K562 (cell line): ENCODE results near the gene TYRO3. TPM values are rescaled to one million over a fixed set of nuclear protein-coding genes. Genes with fewer than 3 reads are reported as not detected.

Source experiments
- ATAC-seq: fragments of 200-7000 bp; cut with Tn5 transposase; 3 replicates; pipeline ENCODE4 v1.9.1; 2020; ENCODE audit warnings: moderate library complexity
- BruUV-seq: library from RNA; stranded (reverse); fragments of 400-500 nt; replicated peaks from 2 replicates; lab custom pipeline; 2021; lab: Mats Ljungman, UMichigan
- CTCF ChIA-PET: fragments of 300-600 bp; formaldehyde crosslinking; extraction: SDS; loops from one replicate; lab custom pipeline; 2021; ENCODE audit warnings: low intra/inter-chr PET ratio; lab: Yijun Ruan, JAX
- POLR2A ChIA-PET: fragments of 300-600, 350-650 bp; sonication (Branson Sonifier 250); formaldehyde crosslinking; extraction: SDS; loops from one replicate; lab custom pipeline; 2021; ENCODE audit warnings: antibody characterized with exemption, inconsistent platforms; lab: Yijun Ruan, JAX
- DNase-seq, 4 experiments: peaks; one replicate each; pipeline versions ENCODE4 v3.0.0 to v3.0.0-alpha.2; 2011 to 2018; ENCODE audit warnings: low spot score in 3 of 4, mixed read lengths in 3 of 4; ENCODE audit errors: extremely low read depth in 1 of 4
- FAIRE-seq: peaks from 2 replicates; lab custom pipeline; 2011; peaks lifted over from hg19 to GRCh38; lab: Jason Lieb, UNC
- H2AFZ ChIP-seq: 2 replicates; pipeline ENCODE4 v1.6.0; 2011; ENCODE audit warnings: low read depth, low read length, control low read depth, inconsistent platforms
- H3K27ac ChIP-seq: fragments of 200-600 bp; 3 replicates; pipeline ENCODE4 v1.8.0; 2011; ENCODE audit warnings: low read depth, mild to moderate bottlenecking, control low read depth, inconsistent platforms, low read length, moderate library complexity, mixed read lengths; ENCODE audit errors: extremely low read depth
- H3K27me3 ChIP-seq, 2 experiments: fragments of 300-600 bp in 1 of 2; 2 replicates in 1 of 2; 3 replicates in 1 of 2; pipeline versions ENCODE4 v1.6.0 to v1.8.0; 2011; ENCODE audit warnings: inconsistent platforms in 2 of 2, low read length in 2 of 2, mild to moderate bottlenecking in 1 of 2, mixed read lengths in 1 of 2, moderate library complexity in 1 of 2; ENCODE audit not compliant: control insufficient read depth in 2 of 2, insufficient read depth in 2 of 2
- H3K36me3 ChIP-seq: fragments of 300-600 bp; 3 replicates; pipeline ENCODE4 v1.8.0; 2011; ENCODE audit warnings: mild to moderate bottlenecking, low read length, inconsistent platforms; ENCODE audit not compliant: control insufficient read depth, insufficient read depth
- H3K4me1 ChIP-seq, 2 experiments: fragments of 200-600 bp in 1 of 2; replicated peaks in 1 of 2; 2 replicates in 1 of 2; 3 replicates in 1 of 2; pipeline versions ENCODE4 v1.5.1 to v1.8.0; 2011; ENCODE audit warnings: inconsistent platforms in 2 of 2, low read length in 2 of 2, mild to moderate bottlenecking in 1 of 2, mixed read lengths in 1 of 2, moderate library complexity in 1 of 2; ENCODE audit not compliant: control insufficient read depth in 2 of 2, insufficient read depth in 2 of 2
- H3K4me2 ChIP-seq: 2 replicates; pipeline ENCODE4 v1.6.1; 2011; ENCODE audit warnings: low read length, control low read depth, inconsistent platforms, mixed read lengths; ENCODE audit not compliant: insufficient read depth
- H3K4me3 ChIP-seq: fragments of 200-600 bp; sonication (generic), shearing (Covaris generic); 2 replicates; pipeline ENCODE4 v1.5.1; 2016; ENCODE audit warnings: control low read depth, inconsistent platforms
- H3K79me2 ChIP-seq: fragments of 200-600 bp; 3 replicates; pipeline ENCODE4 v1.8.0; 2011; ENCODE audit warnings: low read length, inconsistent platforms; ENCODE audit not compliant: control insufficient read depth, insufficient read depth
- H3K9ac ChIP-seq, 2 experiments: 2 replicates each; pipeline versions ENCODE4 v1.6.0 to v1.6.1; 2011; ENCODE audit warnings: low read depth in 2 of 2, low read length in 2 of 2, control low read depth in 1 of 2, inconsistent platforms in 1 of 2, mild to moderate bottlenecking in 1 of 2, mixed read lengths in 1 of 2; ENCODE audit not compliant: insufficient read depth in 1 of 2
- H3K9me1 ChIP-seq: one replicate; pipeline ENCODE4 v1.6.0; 2011; ENCODE audit warnings: inconsistent platforms, mild to moderate bottlenecking, low read length, moderate library complexity; ENCODE audit not compliant: control insufficient read depth, insufficient read depth
- H3K9me3 ChIP-seq: replicated peaks from 2 replicates; pipeline ENCODE4 v1.5.1; 2011; ENCODE audit warnings: low read depth, low read length, inconsistent platforms; ENCODE audit not compliant: control insufficient read depth, insufficient read depth
- H4K20me1 ChIP-seq: replicated peaks from 2 replicates; pipeline ENCODE4 v1.6.1; 2011; ENCODE audit warnings: low read length, inconsistent platforms, mixed read lengths; ENCODE audit not compliant: control insufficient read depth, insufficient read depth
- BRD9 ChIP-seq: fragments of 450-650 bp; IDR thresholded peaks from 2 replicates; pipeline ENCODE4 v1.6.1; 2018; ENCODE audit warnings: low read depth; ENCODE audit not compliant: partially characterized antibody
- CBFA2T3 ChIP-seq: fragments of 450-650 bp; IDR thresholded peaks from 2 replicates; pipeline ENCODE4 v1.6.1; 2017
- CREB1 ChIP-seq, 2 experiments: sonication (generic) in 1 of 2; formaldehyde crosslinking in 1 of 2; IDR thresholded peaks; 2 replicates each; pipeline versions ENCODE4 v1.6.1 to v1.8.0; 2012 to 2022; ENCODE audit warnings: inconsistent platforms in 1 of 2, mild to moderate bottlenecking in 1 of 2, missing genetic modification reagents in 1 of 2, moderate library complexity in 1 of 2
- ILF3 ChIP-seq: fragments of 450-650 bp; IDR thresholded peaks from 2 replicates; pipeline ENCODE4 v1.6.1; 2018; ENCODE audit warnings: antibody characterized with exemption, mild to moderate bottlenecking, moderate library complexity, borderline replicate concordance
- KLF16 ChIP-seq: IDR thresholded peaks from 2 replicates; pipeline ENCODE4 v1.6.1; 2016; ENCODE audit warnings: antibody characterized with exemption
- LARP7 ChIP-seq: fragments of 450-650 bp; IDR thresholded peaks from 2 replicates; pipeline ENCODE4 v1.6.1; 2016
- MTA3 ChIP-seq: fragments of 450-650 bp; formaldehyde crosslinking; IDR thresholded peaks from 2 replicates; pipeline ENCODE4 v1.6.1; 2017; ENCODE audit warnings: mild to moderate bottlenecking, borderline replicate concordance
- PYGO2 ChIP-seq: fragments of 450-650 bp; IDR thresholded peaks from 2 replicates; pipeline ENCODE4 v1.6.1; 2016; ENCODE audit warnings: mild to moderate bottlenecking, missing genetic modification characterization, moderate library complexity, missing compliant biosample characterization
- RBM22 ChIP-seq: fragments of 200-400 bp; formaldehyde crosslinking; IDR thresholded peaks from 2 replicates; pipeline ENCODE4 v1.6.1; 2018; ENCODE audit warnings: low read length, low read depth; ENCODE audit not compliant: poor library complexity, severe bottlenecking
- SP2 ChIP-seq: IDR thresholded peaks from 2 replicates; pipeline ENCODE4 v1.6.1; 2011; ENCODE audit warnings: mild to moderate bottlenecking, low read depth, low read length, moderate library complexity; ENCODE audit not compliant: poor library complexity, severe bottlenecking; ENCODE audit errors: extremely low read depth
- TAL1 ChIP-seq: fragments of 450-650 bp; IDR thresholded peaks from 2 replicates; pipeline ENCODE4 v1.6.1; 2016; ENCODE audit warnings: mild to moderate bottlenecking
- TCF3 ChIP-seq: sonication (generic); formaldehyde crosslinking; IDR thresholded peaks from 2 replicates; pipeline ENCODE4 v1.4.0; 2020; ENCODE audit warnings: mild to moderate bottlenecking, missing genetic modification reagents
- XRCC3 ChIP-seq: fragments of 450-650 bp; IDR thresholded peaks from 2 replicates; pipeline ENCODE4 v1.6.1; 2017; ENCODE audit warnings: mild to moderate bottlenecking, moderate library complexity
- ZBTB49 ChIP-seq: sonication (generic); formaldehyde crosslinking; IDR thresholded peaks from 2 replicates; pipeline ENCODE4 v1.8.0; 2022; ENCODE audit warnings: missing genetic modification reagents, mild to moderate bottlenecking, borderline replicate concordance
- ZNF121 ChIP-seq: sonication (generic); formaldehyde crosslinking; conservative IDR thresholded peaks from 2 replicates; pipeline ENCODE4 v1.8.0; 2022; ENCODE audit warnings: missing genetic modification reagents
- ZNF134 ChIP-seq: fragments of 250-450 bp; sonication (Bioruptor Pico); conservative IDR thresholded peaks from 2 replicates; pipeline ENCODE4 v1.4.0; 2020
- WGBS: fragments of 100-300 bp; shearing (Covaris generic); methylation state at CpG from one replicate; pipeline ENCODE4 v1.1.6; 2016; ENCODE audit warnings: low coverage, mixed read lengths; ENCODE audit not compliant: insufficient coverage; ENCODE audit errors: missing lambda C conversion rate; 5-methylcytosine and 5-hydroxymethylcytosine counted together
- in situ Hi-C: fragments of 300-500 bp; cut with MboI; formaldehyde crosslinking; loops from 4 replicates; pipeline ENCODE4 v1.15.0; 2018; ENCODE audit warnings: inconsistent platforms, mixed read lengths
- intact Hi-C: fragments of 100-400 bp; cut with micrococcal nuclease; formaldehyde crosslinking; loops from 2 replicates; pipeline ENCODE4 v1.14.2; 2022
- polyA plus RNA-seq, 8 experiments: library from polyadenylated mRNA; depleted of rRNA in 4 of 8; stranded (reverse) in 5 of 8; unstranded in 3 of 8; fragments of >200 nt; fragmentation: Nextera tagmentation in 2 of 8; fragmentation: Illumina TruSeq in 1 of 8; extraction: Ambion mirVana in 2 of 8; extraction: Trizol in 1 of 8; gene quantifications; 2 replicates each; pipeline versions ENCODE4 v1.2.1 to v1.2.3, GENCODE V29; 2011 to 2014; ENCODE audit warnings: inconsistent platforms in 1 of 8, missing spikeins in 1 of 8
- total RNA-seq, 7 experiments: library from RNA; depleted of rRNA in 6 of 7; stranded (reverse); fragments of >200 nt in 6 of 7; fragmentation: Illumina TruSeq in 2 of 7; extraction: Trizol in 2 of 7; gene quantifications; 2 replicates each; pipeline versions ENCODE4 v1.2.1 to v1.2.3, GENCODE V29; 2011 to 2021; ENCODE audit warnings: low replicate concordance in 1 of 7
- TF ChIP-seq, protein P1 (sequence below): fragments of 250-450 bp; sonication (Bioruptor Pico); IDR thresholded peaks from 2 replicates; pipeline ENCODE4 v1.8.0; 2022; ENCODE audit warnings: inconsistent platforms

TYRO3 gene
- total and polyA plus RNA-seq, 9 of the 15 experiments (the other 6 are each of a cell fraction or from before 2014, with no cell fraction given), result 2.6 to 39.6 (median 18.6) TPM

DNA sequence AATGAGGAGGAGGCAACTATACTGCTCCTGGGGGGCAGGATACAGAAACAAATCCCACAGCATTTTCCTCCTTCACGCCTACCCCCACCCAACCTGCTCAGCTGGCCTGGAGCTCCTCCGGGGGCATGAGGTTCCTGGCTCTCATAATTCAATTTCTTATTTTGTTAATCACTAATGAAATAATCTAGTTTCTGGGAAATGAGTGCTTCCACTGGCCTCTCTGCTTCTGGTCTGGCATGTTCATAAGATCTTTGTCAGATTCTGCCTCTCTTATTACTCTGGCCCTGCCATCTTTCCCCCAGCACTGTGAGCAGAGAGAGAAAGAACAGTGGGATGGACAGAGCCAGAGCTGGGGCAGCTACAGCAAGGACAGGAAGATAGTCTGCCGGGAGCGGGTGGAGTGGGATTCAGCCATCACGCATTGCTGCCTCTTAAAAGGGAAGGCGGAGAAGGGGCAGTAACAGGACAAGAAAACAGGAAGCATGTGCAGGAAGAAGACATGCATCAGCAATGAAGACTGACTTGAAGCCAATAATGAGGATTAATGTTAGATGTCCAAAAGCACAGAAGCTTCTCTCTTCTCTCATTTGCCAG is 28.6 kb upstream of the TYRO3 start (continued):
- TF ChIP-seq CREB1 (IDR thresholded peaks at IDR 0.05), result no peak
- no peak for TF ChIP-seq CREB1 (CRISPR knock-in tag; IDR thresholded peaks at IDR 0.05)
- TF ChIP-seq, protein P1, sequence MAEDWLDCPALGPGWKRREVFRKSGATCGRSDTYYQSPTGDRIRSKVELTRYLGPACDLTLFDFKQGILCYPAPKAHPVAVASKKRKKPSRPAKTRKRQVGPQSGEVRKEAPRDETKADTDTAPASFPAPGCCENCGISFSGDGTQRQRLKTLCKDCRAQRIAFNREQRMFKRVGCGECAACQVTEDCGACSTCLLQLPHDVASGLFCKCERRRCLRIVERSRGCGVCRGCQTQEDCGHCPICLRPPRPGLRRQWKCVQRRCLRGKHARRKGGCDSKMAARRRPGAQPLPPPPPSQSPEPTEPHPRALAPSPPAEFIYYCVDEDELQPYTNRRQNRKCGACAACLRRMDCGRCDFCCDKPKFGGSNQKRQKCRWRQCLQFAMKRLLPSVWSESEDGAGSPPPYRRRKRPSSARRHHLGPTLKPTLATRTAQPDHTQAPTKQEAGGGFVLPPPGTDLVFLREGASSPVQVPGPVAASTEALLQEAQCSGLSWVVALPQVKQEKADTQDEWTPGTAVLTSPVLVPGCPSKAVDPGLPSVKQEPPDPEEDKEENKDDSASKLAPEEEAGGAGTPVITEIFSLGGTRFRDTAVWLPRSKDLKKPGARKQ (CRISPR knock-in tag), result no peak
- TF ChIP-seq XRCC3, result no peak
- TF ChIP-seq BRD9, result no peak

DNA sequence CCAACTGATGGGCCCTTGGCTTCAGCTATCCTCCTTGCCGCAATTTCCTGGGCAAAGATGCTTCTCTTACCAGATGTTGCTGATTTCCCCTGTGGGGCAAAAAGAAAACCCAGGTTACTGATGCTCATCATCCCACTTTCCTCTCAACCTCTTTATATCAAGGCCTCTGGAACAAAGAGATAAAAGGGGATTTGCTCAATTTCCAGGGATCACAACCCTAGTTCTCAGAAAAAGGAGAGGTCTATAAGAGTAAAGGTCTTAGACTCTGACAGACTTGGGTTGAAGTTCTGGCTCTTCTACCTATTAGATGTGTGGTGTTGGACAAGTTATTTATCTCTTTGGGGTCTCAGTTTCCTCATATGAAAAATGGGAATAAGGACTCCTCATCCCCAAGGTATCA is 23.5 kb upstream of the TYRO3 start:
- DNase-seq, result peak in 1 of 4 experiments; percentile 45
- intact Hi-C loops (no loop called here), in situ Hi-C loops (no loop called here)
- BruUV-seq, result TSS peak; percentile 9
- POLR2A ChIA-PET, result interaction anchor here (1.2 to 1.8 kb wide), 2 partner anchors 9 to 26 kb away, joined by 3 to 5 read pairs; partner anchors contain the start of gene RPAP1
- WGBS, result 70% methylated on average over 1 of the region's 1 CpG
- no peak overlapping the region for H2AFZ ChIP-seq
- no peak overlapping the region for H3K4me3 ChIP-seq
- H3K9me1 ChIP-seq, result no peaks in the 10 kb centered on the region
- H3K36me3 ChIP-seq, result peaks cover 56% of the 10 kb centered on the region
- H3K27ac ChIP-seq, result no peak overlapping the region
- H3K9me3 ChIP-seq, result no peaks in the 10 kb centered on the region
- CTCF ChIA-PET, result no interaction called here
- peaks cover 3 to 8% of the 10 kb centered on the region in 2 experiments; a peak in 4 of 5 replicates for H3K4me1 ChIP-seq
- H3K79me2 ChIP-seq, result 0 out of 3 replicates have a peak, but pooled peaks cover under 1% of the 10 kb centered on the region
- no peak overlapping the region; a peak in 1 of 4 replicates for H3K9ac ChIP-seq
- H3K4me2 ChIP-seq, result 0 out of 2 replicates have a peak overlapping the region, but pooled peaks have one; percentile 7
- FAIRE-seq, result peak; percentile 42
- no peak; the same call in 2 of the 3 replicates for ATAC-seq
- H4K20me1 ChIP-seq, result no peaks in the 10 kb centered on the region
- H3K27me3 ChIP-seq, result no peaks in the 10 kb centered on the region
- peak; percentile 36; the same call in 1 of the 2 replicates for TF ChIP-seq TAL1
- TF ChIP-seq KLF16, result no peak
- TF ChIP-seq ZNF134 (CRISPR knock-in tag), result no peak
- no peak for TF ChIP-seq MTA3
- no peak for TF ChIP-seq PYGO2 (tag)
- TF ChIP-seq LARP7, result no peak
- no peak for TF ChIP-seq ILF3
- peak; percentile 14; the same call in 1 of the 2 replicates for TF ChIP-seq CBFA2T3
- no peak for TF ChIP-seq ZBTB49 (CRISPR knock-in tag)
- no peak for TF ChIP-seq RBM22
- peak; percentile 51; the same call in 1 of the 2 replicates for TF ChIP-seq TCF3
- TF ChIP-seq ZNF121 (CRISPR knock-in tag), result no peak
- no peak for TF ChIP-seq SP2
